ENCODE measurements around the gene CUX1.

DNA sequence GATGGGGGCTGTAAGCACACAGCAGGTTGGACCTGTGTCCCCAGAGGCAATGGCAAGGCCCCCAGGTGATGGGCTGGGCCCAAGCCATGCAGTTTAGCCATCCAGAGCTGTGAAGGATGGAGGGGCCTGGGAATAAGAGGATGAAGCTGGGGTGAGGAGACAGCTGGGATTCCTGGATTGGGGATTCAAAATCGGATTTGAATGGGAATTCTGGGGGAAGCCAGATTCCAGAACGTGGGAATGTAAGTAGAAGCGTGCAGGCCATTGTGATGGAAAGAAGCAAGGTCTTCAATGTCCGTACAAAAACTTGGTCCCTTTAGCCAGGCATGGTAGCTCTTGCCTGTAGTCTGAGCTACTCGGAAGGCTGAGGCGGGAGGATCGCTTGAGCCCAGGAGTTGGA lies 479.1 kb downstream of the CUX1 start:
- TF ChIP-seq, protein P1, sequence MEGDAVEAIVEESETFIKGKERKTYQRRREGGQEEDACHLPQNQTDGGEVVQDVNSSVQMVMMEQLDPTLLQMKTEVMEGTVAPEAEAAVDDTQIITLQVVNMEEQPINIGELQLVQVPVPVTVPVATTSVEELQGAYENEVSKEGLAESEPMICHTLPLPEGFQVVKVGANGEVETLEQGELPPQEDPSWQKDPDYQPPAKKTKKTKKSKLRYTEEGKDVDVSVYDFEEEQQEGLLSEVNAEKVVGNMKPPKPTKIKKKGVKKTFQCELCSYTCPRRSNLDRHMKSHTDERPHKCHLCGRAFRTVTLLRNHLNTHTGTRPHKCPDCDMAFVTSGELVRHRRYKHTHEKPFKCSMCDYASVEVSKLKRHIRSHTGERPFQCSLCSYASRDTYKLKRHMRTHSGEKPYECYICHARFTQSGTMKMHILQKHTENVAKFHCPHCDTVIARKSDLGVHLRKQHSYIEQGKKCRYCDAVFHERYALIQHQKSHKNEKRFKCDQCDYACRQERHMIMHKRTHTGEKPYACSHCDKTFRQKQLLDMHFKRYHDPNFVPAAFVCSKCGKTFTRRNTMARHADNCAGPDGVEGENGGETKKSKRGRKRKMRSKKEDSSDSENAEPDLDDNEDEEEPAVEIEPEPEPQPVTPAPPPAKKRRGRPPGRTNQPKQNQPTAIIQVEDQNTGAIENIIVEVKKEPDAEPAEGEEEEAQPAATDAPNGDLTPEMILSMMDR (IDR thresholded peaks at IDR 0.05; ENCODE audit: low read depth, low read length, poor library complexity, severe bottlenecking), result no peak
- TF ChIP-seq EZH2phosphoT487 (IDR thresholded peaks at IDR 0.05; ENCODE audit: borderline replicate concordance, low read length), result no peak
